Uterus (tissue), 4 donors: ENCODE results near the gene URB1. TPM values are rescaled to one million over a fixed set of nuclear protein-coding genes. Genes with fewer than 3 reads are reported as not detected.

ENCODE experiments used
- DNase-seq, 2 donors: peaks; one replicate each; pipeline ENCODE4 v3.0.0-alpha.2; 2019 to 2020
- H3K27ac ChIP-seq, 2 donors: fragments of 200-600 bp; sonication (generic); 1 replicate in 1 of 2; 2 replicates in 1 of 2; pipeline ENCODE4 v1.5.1; 2016 to 2018
- H3K27me3 ChIP-seq, 2 donors: fragments of 200-600 bp; sonication (generic); one replicate each; pipeline ENCODE4 v1.5.1; 2018 to 2019; ENCODE audit warnings: control low read depth in 1 of 2
- H3K36me3 ChIP-seq, 2 donors: fragments of 200-600 bp; sonication (generic); one replicate each; pipeline ENCODE4 v1.5.1; 2019; ENCODE audit warnings: control low read depth in 1 of 2
- H3K4me1 ChIP-seq, 2 donors: fragments of 200-600 bp; sonication (generic); one replicate each; pipeline ENCODE4 v1.5.1; 2018 to 2019; ENCODE audit warnings: control low read depth in 1 of 2
- H3K4me3 ChIP-seq, 2 donors: fragments of 200-600 bp; sonication (generic); 1 replicate in 1 of 2; 2 replicates in 1 of 2; pipeline ENCODE4 v1.5.1; 2018 to 2019; ENCODE audit warnings: mild to moderate bottlenecking in 1 of 2
- H3K9me3 ChIP-seq, 2 donors: fragments of 200-600 bp; sonication (generic); one replicate each; pipeline ENCODE4 v1.5.1; 2019; ENCODE audit warnings: control low read depth in 1 of 2
- CTCF ChIP-seq, 4 experiments: fragments of 200-600 bp in 2 of 4; fragments of 450-650 bp in 2 of 4; sonication (generic) in 2 of 4; IDR thresholded peaks; one replicate each; pipeline ENCODE4 v1.5.1; 2016 to 2019; ENCODE audit warnings: antibody characterized with exemption in 4 of 4, mild to moderate bottlenecking in 2 of 4, moderate library complexity in 1 of 4
- POLR2A ChIP-seq, 2 donors: fragments of 450-650 bp; IDR thresholded peaks; one replicate each; pipeline ENCODE4 v1.6.1; 2016; ENCODE audit warnings: antibody characterized with exemption in 2 of 2, mild to moderate bottlenecking in 1 of 2, moderate library complexity in 1 of 2
- intact Hi-C: fragments of 100-400 bp; cut with DNase I; formaldehyde crosslinking; loops from one replicate; pipeline ENCODE4 v1.15.1; 2023; ENCODE audit warnings: low total_unique reads
- total RNA-seq, 4 donors: library from RNA; depleted of rRNA in 3 of 4; stranded (reverse); fragments of >200 nt in 3 of 4; gene quantifications; one replicate each; pipeline versions ENCODE4 v1.1.0 to v1.2.4, GENCODE V29; 2014 to 2023
- donor health status: DM: yes; HTN: yes; CAD: no.

Gene URB1
- total RNA-seq, 4 donors from 2014 or later = 11.8 to 31.0 (median 26.0) TPM

- Histone ChIP-seq H3K4me1 (no peaks in the 10 kb centered on the region), H3K9me3 (no peaks in the 10 kb centered on the region), H3K27me3 (no peaks in the 10 kb centered on the region), H3K4me3 (no peak overlapping the region), H3K27ac (no peak overlapping the region), H3K36me3 (no peaks in the 10 kb centered on the region)
- TF ChIP-seq CTCF (IDR thresholded peaks at IDR 0.05) = no peak
- TF ChIP-seq POLR2A (IDR thresholded peaks at IDR 0.05) = no peak
- DNase-seq = no peak
- intact Hi-C loops = no loop called here
Measured at GRCh38 chr21:32350211-32350980, 42.4 kb downstream of the URB1 start.

- no peak for DNase-seq
- Histone ChIP-seq H3K27me3 (no peaks in the 10 kb centered on the region), H3K36me3 (no peaks in the 10 kb centered on the region), H3K4me3 (no peak overlapping the region), H3K27ac (no peak overlapping the region), H3K9me3 (peaks cover 0 to 7% of the 10 kb centered on the region in 2 donors), H3K4me1 (no peaks in the 10 kb centered on the region)
- intact Hi-C loops = no loop called here
- no peak for TF ChIP-seq CTCF (IDR thresholded peaks at IDR 0.05)
- TF ChIP-seq POLR2A (IDR thresholded peaks at IDR 0.05) = no peak
Measured at GRCh38 chr21:32349333-32349944, 43.4 kb downstream of the URB1 start.

DNA sequence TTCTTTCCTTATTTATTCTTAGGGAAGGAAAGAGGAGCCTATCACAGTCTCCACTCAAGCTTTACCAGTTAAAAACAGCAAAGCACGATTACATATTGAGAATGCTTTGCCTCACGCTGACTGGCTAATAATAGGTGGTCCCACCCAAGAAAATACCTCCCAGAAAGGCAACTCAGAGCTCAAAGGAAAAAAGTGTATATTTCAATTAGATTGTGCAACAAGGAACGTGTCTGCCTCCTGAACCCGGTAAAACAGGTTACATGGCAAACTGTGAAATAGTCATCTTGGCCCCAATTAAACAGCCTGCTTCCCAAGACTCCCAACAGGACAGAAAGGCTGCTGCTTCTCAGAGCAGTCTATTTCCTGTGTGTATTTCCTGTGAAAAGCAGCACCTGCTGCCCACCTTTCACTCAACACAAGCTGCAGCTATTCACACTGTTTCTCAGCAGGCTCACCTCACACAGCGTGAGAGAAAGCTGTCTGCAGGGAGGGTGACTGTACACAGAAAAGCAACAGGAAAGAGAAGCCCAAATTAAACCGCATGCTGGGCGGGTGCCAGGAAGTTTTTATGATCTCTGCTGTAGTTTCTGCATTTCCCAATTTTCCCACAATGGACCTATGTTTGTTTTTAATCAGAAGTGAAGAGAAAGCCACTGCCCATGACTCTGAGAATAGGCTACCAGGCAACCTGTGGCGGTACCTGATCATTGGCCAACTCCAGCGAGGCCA lies 44.0 kb downstream of the URB1 start:
- Histone ChIP-seq H3K27ac (no peak overlapping the region), H3K9me3 (peaks cover 0 to 14% of the 10 kb centered on the region in 2 donors), H3K4me3 (no peak overlapping the region), H3K27me3 (no peaks in the 10 kb centered on the region), H3K36me3 (no peaks in the 10 kb centered on the region), H3K4me1 (no peaks in the 10 kb centered on the region)
- no peak for DNase-seq
- intact Hi-C loops = no loop called here
- TF ChIP-seq POLR2A (IDR thresholded peaks at IDR 0.05) (no peak), CTCF (IDR thresholded peaks at IDR 0.05) (no peak)

DNA sequence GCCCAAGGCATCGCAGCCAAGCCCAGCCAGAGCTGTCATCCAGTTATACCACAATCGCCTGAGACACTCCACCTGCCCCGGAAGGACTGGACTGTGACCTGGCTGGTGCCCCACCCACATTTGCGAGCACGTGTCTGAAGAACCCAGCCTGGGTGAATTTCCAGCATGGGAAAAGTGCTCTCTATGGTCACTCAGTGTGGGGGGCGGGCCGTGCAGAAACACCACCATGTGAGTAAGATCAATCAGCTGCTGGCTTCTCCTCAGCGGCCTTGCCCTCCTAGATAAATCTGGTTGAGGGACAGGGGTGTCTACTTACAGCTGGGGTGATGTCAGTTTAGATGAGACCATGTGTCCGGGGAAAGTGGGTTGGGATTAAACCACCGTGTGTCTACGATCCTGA lies 44.8 kb downstream of the URB1 start:
- H3K27me3 ChIP-seq = no peaks in the 10 kb centered on the region
- DNase-seq = no peak
- no peaks in the 10 kb centered on the region for H3K36me3 ChIP-seq
- TF ChIP-seq CTCF (IDR thresholded peaks at IDR 0.05) (no peak), POLR2A (IDR thresholded peaks at IDR 0.05) (no peak)
- H3K9me3 ChIP-seq = peaks cover 0 to 15% of the 10 kb centered on the region in 2 donors
- H3K27ac ChIP-seq = no peak overlapping the region
- H3K4me3 ChIP-seq = no peak overlapping the region
- no peaks in the 10 kb centered on the region for H3K4me1 ChIP-seq
- intact Hi-C loops = no loop called here

DNA sequence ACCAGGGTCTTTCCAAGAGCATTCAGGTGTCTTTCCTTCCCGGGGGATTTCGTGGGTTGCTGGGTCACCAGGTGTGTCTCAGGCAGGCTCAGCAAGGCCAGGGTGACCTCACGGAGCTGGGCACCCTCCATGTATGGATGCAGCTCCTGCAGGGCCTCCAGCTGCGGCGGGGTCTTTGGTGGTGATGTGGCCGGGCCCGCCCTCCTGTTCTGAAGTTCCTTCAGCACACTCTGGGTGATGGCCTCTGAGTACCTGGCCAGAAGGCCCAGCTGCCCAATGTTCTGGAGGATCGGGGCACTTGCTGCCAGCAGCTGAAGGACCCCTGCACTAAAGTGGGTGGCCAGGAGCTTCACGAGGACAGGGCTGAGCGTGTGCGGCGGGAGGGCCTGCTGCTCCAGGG lies 45.5 kb downstream of the URB1 start:
- Histone ChIP-seq H3K4me1 (no peaks in the 10 kb centered on the region), H3K27me3 (no peaks in the 10 kb centered on the region), H3K9me3 (peaks cover 0 to 15% of the 10 kb centered on the region in 2 donors), H3K27ac (no peak overlapping the region), H3K4me3 (no peak overlapping the region), H3K36me3 (no peaks in the 10 kb centered on the region)
- no peak for DNase-seq
- intact Hi-C loops = no loop called here
- no peak for TF ChIP-seq CTCF (IDR thresholded peaks at IDR 0.05)
